ENCODE measurements around the gene DIS3L.
"Not testable (repeated sequence)": the region's sequence is repeated elsewhere in the genome, so short reads cannot be mapped to it uniquely, and the experiment has no call there.

Gene DIS3L

DNA sequence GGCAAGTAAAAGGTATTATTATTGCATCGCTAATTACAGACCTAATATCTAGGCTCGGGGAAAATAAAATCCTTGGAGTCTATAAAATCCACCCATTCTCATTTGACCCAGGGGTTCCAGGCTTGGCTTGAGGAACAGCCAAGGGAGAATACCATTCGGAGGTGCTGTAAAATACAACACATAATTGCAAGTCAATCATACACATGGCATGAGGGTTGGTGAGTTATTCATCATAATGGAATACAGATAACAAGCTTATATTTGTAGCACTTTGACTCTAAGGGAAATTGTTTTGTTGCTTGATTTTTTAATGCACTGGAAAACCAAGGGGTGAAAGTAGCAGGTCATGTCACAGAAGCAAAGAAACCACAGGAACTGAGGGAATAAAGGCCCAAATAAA lies 16.8 kb upstream of the DIS3L start:
- in situ Hi-C loops (cut with HindIII; ENCODE audit: low sequenced_read_pairs): no loop called here

DNA sequence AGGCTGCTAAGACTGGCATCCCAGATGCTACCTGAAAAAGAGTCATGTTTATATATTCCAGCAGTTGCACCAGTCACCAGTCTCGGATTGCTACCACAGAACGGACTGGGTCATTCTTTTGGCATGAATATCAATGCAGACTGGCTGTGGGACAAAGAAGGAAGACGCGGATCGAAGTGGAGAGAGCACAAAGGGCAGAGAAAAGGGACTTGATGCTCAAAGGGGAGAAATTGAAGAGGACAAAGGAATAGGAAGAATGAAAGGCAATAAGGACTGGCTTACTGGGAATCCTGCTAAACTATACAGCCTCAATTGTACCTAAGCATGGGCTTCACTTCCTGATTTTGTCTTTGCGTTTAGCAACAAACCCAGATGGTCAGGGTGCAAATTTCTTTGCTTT lies 15.3 kb upstream of the DIS3L start:
- in situ Hi-C loops (cut with HindIII; ENCODE audit: low sequenced_read_pairs): no loop called here

DNA sequence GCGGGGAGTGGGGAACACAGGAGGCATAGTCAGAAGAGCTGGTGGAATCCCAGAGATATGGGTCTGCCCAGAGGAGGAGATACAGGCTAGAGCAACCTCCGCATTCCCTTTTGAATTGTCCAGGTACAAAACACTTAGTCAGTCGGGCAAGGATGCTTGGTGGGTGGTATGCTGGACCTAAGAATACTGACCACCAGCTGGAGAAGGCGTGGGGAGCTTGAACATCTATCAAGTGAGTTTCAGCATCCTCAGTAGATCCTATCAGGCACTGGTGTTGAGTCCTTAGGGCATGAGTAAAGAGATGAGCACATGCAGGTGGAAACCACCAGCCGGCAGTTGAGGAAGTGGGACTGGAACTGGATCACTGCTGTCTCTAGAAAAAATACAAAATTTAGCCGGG lies 14.7 kb upstream of the DIS3L start:
- in situ Hi-C loops (cut with HindIII; ENCODE audit: low sequenced_read_pairs): no loop called here

DNA sequence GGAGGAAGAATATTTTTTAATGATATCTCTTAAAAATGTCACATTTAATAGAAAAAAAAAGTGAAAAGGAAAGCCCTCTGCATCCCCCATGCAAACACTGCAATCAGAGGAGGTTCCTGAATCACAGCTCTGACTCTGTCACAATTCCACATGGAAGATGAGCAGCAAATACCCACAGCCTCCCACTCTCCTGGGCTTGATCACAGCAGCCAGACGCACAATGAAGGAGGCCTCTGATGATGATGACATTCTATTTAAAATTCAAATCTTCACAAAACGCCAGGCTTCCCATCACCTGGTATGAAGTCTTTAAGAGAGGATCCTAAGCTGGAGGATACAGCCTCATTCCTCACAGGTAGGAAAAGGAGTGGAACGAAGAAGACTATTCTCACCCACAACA lies 9.1 kb upstream of the DIS3L start:
- in situ Hi-C loops (cut with HindIII; ENCODE audit: low sequenced_read_pairs): no loop called here

DNA sequence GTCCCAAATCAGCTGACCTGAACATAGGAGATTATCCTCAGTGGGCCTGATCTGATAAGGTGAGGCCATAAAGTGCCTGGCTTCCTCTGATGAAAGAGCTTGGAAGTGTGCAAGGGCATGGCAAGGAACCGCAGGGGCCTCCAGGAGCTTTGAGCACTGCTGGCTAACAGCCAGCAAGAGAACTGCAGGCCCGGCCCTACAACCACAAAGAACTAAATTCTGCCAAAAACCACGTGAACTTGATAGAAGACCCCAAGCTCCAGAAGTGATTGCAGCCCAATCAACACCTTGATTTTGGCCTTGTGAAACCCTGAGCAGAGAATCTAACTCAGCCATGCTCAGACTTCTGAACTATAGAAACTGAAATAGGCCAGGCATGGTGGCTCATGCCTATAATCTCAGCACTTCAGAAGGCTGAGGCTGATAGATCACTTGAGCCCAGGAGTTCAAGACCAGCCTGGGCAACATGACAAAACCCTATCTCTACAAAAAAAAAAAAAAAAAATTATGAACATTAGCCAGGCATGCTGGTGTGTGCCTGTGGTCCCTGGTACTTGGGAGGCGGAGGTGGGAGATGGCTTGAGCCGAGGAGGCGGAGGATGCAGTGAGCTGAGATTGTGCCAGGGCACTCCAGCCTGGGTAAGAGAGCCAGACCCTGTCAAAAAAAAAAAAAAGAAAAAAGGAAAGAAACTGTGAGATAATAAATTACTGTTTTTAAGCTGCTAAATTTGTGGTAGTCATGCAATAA lies 7.7 kb upstream of the DIS3L start:
- in situ Hi-C loops (cut with HindIII; ENCODE audit: low sequenced_read_pairs): no loop called here

DNA sequence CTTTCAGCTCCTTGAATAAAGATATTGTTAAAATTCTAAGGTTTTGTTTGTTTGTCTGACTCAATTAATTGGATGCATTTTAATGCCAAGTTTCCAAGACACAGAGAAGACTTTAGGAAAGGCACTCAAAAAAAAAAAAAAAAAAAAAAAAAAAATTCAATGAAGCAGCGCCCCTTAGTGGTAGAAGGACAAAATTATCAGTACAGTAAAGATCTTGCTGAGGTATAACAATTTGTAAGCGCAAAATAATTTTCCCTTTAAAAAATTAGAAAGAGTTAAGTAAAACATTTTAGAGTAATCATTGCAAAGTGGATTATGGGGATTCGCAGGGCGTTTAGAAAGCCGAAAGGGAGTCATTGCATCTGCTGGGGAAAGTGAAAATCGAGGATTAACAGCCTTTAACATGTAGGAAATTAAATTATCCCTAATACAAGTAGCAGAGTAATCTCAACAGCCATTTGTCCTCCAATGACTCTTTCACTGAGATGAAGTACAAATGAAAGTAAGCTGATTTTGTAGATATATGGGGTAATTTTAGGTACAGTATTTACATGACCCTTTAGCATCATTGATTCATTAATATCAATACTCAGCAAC lies 5.8 kb upstream of the DIS3L start:
- in situ Hi-C loops (cut with HindIII; ENCODE audit: low sequenced_read_pairs): no loop called here

DNA sequence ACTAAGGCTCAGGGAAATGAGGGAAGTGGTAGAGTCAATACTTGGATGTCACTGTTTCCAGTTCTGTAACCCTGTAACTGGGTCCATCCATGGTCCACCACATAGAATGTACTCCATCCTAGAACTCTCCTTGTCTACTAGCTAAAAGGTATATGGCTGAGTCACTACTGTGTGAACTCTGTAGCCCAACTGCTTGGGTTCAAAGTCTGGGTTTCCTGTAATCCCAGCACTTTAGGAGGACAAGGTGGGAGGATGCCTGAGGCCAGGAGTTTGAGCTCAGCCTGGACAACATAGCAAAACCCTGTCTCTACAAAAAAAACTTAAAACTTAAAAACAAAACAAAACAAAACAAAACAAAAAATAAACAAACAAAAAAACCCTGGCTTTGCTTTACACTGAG lies 5.3 kb upstream of the DIS3L start:
- in situ Hi-C loops (cut with HindIII; ENCODE audit: low sequenced_read_pairs): no loop called here

DNA sequence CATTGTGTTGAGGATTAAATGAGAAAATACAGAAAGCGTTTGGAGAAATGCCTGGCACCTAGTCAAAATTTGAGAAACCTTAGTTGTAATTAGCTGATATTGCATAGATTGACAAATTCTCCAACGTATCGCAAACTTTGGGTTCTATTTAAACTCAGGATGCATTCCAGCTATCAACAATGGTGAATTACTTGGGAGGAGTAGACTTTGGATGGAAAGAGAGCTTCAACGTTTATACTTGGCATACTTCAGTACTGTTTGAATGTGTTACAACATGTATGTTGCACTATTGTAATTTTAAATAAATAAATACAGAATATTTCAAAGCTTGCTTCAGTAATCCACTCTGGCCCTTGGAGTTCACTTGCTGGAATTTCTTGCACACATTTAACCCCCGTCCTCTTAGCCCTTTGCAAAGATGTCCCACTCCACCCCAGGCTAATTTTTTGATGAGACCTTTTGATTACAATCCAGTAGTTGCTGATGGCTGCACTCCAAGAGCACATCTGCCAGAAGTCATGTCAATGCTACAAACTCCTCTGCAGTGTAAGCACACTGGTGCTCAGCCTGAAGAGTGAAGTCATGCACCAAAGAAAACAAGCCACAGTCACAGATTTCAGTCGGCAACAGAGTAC lies 4.7 kb upstream of the DIS3L start:
- in situ Hi-C loops (cut with HindIII; ENCODE audit: low sequenced_read_pairs): no loop called here

DNA sequence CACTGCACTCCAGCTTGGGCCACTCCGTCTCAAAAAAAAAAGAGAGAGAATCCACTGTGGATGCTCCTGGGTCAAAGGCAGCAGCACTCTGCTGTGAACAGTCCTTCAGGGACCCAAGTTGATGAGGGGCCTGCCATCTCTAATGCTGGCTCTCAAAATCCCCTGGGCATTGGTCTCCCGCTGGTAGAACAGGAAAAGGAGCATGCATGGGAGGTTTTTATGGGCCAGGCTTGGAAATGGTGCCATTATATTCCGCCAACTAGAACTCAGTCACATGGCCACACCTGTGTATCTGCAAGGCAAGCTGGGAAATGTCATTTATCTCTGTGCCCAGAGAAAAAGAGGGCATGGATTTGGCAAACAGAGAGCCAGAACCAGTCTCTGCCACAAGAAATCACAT lies 3.4 kb upstream of the DIS3L start:
- in situ Hi-C loops (cut with HindIII; ENCODE audit: low sequenced_read_pairs): no loop called here

DNA sequence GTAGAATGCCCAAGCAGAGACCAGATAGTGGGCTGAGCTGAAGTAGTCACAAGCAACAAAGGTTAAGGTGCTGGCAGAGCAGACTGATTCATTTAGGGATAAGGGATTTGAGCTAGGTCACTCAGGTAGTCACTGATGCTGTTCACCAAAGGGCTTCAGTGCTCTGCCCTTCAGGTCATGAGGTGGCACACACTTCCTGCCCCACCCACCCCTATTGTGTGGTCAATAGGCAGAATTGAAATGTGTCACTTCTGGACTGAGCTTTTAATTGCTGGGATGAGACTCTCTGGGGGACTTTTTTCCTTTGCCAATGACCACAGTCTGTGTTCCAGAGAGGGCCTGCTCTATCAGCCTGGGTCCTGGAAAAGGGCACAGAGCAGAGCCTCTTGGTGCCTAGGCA lies 2.9 kb upstream of the DIS3L start:
- in situ Hi-C loops (cut with HindIII; ENCODE audit: low sequenced_read_pairs): no loop called here

DNA sequence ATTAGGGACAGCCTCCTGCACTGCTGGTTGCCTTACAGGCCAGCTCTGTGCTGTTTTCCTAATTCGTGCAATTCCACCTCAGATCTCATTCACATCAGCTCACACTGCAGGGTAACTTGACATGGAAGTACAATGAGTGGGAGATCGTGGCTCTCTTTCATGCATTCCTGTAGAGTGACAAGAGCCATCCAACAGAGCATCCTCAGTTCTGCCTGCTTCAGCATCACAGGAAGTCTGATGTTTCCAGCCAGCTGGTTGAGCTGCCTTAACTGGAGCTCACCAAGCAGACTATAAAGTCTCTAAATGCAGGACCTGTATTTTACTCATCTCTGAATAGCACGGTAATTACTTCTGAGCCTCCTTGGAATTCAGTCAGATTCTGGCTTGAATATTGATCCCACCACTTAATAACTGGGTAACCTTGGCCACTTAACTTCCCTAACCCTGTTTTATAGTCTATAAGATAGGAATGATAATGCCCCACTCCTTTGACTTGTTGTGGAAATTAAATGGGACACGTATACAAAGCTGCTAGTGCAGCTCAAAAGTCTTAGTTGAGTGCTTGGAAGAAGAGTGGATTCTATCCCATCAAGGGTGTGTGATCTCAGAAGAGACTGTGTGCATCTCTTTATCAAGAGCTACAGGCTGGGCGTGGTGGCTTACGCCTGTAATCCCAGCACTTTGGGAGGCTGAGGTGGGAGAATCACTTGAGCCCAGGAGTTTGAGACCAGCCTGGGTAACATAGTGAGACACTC lies 1.4 kb upstream of the DIS3L start:
- in situ Hi-C loops (cut with HindIII; ENCODE audit: low sequenced_read_pairs): no loop called here

DNA sequence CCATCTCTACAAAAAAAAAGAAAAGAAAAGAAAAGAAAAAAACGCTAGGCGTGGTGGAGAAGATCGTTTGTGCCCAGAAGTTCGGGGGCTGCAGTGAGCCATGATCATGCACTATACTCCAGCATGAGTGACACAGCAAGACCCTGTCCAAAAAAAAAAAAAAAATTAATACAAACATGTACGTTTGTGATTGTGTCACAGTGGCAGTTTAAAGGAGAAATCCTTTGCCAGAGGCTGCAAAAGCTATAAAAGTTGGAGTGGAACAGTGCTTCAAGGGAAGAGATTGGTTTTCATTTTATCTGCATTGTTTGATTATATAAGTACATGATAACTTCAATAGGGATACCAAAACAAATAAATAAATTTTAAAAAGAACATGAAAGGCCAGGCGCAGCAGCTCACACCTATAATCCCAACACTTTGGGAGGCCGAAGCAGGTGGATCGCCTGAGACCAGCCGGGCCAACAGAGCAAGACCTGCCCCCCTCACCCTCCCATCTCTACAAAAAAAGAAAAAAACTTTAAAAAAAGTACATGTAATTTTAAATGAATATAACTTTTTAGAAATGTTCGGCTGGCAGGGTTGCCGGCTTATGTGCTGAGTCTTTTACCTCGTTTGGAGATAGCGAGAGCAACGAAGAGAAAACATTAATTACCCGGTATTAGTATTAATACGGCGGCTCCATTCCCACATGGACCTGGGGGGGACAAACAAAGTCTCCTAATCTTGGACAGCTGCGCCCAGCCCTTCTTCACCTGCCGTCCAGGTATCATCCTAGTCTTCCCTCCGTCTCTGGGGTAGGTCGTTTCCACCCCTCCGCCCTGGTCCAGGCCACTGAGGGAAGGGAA lies 573 bp upstream of the DIS3L start:
- in situ Hi-C loops (cut with HindIII; ENCODE audit: low sequenced_read_pairs): no loop called here

DNA sequence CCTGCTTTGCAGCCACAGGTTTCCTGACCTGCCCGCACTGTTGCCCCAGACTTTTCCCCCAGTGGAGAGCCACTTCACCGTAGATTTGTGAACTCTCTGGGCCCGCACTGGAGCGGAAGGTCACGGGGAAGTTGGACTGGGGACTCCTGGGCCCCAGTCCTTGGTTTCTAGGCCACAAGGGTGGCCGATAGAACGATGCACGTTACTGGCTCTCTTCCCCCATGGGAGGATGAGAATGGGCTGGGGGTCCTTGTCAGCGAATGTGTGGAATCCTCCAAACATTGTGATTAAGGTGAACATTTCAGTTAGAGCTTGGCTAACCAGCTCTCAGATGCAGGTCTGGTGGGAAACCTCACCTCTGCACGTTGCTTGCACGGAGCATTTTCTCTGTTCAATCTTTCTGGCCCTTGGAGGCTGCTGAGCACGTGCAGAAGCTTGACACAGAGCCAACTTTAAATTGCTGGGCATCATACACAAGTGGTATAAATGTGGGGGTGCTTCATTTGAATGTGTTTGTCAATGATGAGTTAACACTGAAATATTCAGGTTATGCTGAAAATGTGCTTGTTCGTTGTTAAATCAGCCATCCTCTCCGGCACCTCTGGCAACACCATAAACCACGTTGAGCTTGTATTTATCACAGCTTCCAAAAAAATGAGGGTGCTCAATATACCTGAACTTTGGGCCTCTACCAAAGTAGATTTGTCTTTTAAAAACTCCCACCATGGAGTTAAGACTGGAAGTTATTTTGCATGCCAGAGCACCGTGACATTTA lies 976 bp downstream of the DIS3L start:
- in situ Hi-C loops (cut with HindIII; ENCODE audit: low sequenced_read_pairs): no loop called here

DNA sequence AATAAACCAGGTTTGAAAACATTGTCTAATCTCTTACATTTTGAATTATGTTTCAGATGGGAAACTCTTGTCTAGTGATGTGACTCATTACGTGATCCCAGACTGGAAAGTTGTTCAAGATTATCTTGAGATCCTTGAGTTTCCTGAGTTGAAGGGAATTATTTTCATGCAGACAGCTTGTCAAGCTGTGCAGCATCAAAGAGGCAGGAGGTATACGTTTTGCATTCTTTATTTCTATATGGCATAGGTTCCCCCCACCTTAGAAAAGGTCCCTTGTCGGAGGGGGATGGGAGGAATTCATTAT lies 1.5 kb downstream of the DIS3L start:
- in situ Hi-C loops (cut with HindIII; ENCODE audit: low sequenced_read_pairs): no loop called here

DNA sequence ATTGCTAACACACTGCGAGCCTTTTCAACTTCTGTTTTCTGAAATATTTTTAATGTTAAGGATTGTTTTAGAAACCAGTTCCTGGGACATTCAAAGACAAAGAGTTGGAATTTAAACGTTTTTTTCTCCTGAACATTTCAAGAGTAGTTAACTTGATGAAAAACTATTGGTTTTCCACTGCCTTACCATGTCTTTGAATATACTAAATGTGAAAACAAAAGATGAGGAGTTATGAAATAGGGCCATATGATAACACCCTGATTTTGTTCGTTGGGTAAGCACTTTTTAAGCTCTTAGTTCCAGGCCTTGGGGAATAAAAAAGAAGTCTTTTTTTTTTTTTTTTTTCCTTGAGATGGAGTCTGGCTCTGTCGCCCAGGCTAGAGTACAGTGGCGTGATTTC lies 2.8 kb downstream of the DIS3L start:
- in situ Hi-C loops (cut with HindIII; ENCODE audit: low sequenced_read_pairs): no loop called here

DNA sequence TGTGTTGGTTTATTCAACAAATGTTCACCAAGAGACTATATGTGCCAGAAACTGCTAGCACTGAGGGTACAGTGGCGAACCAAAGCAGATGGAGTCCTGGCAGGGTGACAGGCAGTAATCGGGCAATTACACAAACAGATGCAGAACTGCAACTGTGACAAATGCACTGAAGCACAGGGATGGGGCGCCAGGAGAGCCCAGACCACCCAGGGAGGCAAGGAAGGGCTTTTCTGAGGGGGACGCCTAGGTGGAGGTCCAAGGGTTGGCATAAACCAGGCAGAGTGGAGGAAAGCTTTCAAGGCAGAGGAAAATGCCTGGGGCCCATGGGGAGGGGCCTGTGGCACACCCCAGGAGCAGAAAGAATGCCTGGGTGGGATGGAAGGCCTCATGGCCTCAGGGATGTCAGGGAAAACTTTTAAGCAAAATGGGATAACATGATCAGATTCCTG lies 5.5 kb downstream of the DIS3L start:
- in situ Hi-C loops (cut with HindIII; ENCODE audit: low sequenced_read_pairs): no loop called here

DNA sequence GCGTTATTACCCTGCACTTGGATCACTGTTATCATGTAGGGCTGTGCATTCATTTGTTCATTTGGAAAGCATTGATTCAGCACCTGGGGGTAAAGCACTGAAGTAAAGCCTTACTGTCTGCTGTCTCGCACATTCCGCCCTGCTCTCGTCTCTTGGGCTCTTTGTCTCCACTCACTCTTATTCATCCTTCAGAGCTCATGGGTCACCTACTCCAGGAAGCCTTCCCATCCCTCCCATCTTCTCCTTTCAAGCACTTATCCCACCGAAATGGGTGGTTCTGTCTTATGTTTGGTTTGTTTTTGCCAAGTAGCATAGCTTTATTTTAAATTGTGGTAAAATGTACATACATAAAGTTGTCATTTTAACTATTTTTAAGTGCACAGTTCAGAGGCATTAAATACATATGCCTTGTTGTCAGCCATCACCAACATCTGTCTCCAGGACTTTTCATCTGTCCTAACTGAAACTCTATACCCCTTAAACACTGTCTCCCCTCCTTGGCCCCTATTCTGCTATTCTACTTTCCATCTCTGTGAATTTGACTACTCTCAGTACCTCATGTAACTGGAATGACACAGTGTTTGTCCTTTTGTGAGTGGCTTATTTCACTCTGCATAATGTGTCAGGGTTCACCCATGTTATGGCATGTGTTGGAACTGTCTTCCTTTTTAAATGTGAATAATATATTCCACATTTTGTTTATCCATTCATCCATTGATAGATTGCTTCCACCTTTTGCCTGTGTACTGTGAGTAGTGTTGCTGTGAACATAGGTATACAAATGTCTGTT lies 9.3 kb downstream of the DIS3L start:
- in situ Hi-C loops (cut with HindIII; ENCODE audit: low sequenced_read_pairs): no loop called here

DNA sequence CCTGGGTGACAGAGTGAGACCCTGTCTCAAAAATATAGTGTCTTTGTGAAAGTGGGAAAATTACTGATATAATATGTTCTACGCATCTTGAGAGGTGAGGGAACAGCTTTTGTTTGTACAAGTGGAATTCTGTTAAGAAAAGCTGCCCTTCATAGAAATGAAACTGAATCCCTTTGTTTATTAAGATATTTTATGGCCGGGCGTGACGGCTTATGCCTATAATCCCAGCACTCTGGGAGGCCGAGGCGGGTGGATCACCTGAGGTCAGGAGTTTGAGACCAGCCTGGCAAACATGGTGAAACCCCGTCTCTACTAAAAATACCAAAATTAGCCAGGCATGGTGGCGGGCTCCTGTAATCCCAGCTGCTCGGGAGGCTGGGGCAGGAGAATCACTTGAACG lies 11.1 kb downstream of the DIS3L start:
- in situ Hi-C loops (cut with HindIII; ENCODE audit: low sequenced_read_pairs): not testable (repeated sequence)

DNA sequence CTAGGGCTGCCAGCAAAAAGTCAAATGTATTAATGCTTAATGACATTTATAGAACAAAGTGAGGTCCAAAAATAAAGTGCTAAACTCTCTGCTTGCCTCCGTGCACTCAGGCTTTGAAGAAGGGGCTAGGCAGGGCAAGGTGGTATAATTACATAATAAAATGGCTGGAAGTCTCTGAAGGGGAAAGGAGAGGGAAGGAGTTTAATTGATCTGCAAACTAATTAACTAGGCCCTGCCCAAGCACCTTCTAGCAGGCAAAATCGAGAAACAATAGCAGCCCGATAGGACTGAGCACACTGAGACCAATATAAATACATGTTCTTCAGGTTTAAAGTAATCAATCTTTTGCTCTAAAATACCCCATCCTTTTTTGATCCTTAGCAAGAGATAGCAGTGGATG lies 13.0 kb downstream of the DIS3L start:
- in situ Hi-C loops (cut with HindIII; ENCODE audit: low sequenced_read_pairs): no loop called here
